AG10803 (cell line): Measurements from ENCODE around the gene KCNQ1.

Experiments used
- DNase-seq: peaks from one replicate; pipeline ENCODE4 v3.0.0; 2010; ENCODE audit warnings: low read depth
- H3K4me3 ChIP-seq: 2 replicates; pipeline ENCODE4 v1.5.1; 2011; ENCODE audit warnings: mild to moderate bottlenecking, low read length, control low read depth
- TF ChIP-seq, protein P1 (sequence below): conservative IDR thresholded peaks from 2 replicates; pipeline ENCODE4 v1.5.1; 2011; ENCODE audit warnings: mild to moderate bottlenecking, low read length, control low read depth, inconsistent platforms

The KCNQ1 gene

DNA sequence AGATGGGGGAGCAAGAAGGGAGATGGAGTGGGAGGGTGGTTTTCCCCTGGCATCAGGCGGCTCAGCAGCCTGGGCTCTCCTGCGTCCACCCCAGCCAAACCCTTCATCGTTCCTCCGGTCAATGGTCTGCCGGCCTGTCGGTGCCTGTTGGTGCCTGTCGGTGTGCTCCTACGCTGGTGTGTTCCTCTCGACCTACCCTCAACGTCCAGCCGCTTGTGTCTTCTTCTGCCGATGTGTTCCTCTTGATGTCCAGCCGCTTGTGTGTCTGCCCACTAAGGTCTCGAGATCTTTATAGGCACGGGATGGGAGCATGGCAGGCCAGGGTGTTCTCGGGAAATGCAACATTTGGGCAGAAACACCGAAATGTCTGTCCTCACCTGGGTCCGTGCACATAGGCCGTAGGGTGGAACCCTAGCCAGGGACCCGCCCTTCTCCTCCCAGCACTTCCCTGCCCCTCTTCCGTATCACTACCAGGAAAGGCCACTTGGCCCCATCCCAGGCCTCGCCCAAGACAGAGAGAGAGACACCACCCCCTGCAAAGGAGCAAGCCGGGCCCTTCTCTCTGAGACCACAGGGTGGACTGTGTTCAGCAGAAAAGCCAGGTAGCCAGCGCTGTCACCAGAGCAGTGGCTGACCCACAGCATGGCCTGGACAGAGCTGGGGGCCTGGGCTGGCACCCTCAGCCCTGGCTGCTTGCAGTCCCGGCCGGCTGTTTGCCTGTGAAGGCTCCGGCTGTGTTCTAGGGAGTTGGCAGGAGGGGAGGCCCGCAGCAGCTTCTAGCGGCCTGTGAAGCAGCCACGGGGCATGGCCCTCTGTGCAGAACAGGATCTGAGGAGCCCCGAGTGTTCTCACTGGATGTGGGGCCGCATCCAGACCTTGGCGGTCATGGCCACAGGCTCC lies 316.6 kb downstream of the KCNQ1 start:
- H3K4me3 ChIP-seq = no peak overlapping the region
- DNase-seq = no peak
- TF ChIP-seq, protein P1, sequence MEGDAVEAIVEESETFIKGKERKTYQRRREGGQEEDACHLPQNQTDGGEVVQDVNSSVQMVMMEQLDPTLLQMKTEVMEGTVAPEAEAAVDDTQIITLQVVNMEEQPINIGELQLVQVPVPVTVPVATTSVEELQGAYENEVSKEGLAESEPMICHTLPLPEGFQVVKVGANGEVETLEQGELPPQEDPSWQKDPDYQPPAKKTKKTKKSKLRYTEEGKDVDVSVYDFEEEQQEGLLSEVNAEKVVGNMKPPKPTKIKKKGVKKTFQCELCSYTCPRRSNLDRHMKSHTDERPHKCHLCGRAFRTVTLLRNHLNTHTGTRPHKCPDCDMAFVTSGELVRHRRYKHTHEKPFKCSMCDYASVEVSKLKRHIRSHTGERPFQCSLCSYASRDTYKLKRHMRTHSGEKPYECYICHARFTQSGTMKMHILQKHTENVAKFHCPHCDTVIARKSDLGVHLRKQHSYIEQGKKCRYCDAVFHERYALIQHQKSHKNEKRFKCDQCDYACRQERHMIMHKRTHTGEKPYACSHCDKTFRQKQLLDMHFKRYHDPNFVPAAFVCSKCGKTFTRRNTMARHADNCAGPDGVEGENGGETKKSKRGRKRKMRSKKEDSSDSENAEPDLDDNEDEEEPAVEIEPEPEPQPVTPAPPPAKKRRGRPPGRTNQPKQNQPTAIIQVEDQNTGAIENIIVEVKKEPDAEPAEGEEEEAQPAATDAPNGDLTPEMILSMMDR = no peak

DNA sequence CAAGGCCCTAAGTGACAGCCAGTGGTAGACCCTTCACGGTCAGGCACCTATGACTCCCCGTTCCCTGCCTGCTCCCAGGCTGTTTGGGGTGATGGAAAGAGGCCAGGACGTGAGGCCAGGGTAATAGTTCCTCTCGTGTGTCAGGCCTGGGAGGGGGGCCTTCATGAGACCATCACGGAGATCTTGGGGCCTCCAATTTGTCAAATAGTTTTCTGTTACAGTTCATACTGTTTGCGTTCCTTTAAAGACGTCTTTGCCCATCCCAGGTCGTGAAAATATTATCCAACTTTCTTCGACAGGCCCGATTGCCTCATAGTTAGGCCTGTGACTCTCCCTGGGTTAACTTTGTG lies 317.2 kb downstream of the KCNQ1 start:
- DNase-seq = no peak
- TF ChIP-seq, protein P1 = no peak
- H3K4me3 ChIP-seq = no peak overlapping the region

DNA sequence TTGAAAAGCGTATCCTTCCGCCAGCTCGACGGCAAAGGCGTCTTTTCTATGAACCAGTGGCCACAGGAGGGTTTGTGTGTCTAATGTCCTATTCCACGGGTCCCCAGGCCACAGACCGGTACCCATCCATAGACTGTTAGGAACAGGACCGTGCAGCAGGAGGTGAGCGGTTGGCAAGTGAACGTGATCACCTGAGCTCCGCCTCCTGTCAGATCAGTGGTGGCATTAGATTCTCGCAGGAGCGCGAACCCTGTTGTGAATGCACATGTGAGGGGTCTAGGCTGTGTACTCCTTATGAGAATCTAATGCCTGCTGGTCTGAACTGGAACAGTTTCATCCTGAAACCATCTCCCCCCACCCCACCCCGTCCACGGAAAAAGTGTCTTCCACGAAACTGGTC lies 317.6 kb downstream of the KCNQ1 start:
- TF ChIP-seq, protein P1 = no peak
- H3K4me3 ChIP-seq = no peak overlapping the region
- no peak for DNase-seq

DNA sequence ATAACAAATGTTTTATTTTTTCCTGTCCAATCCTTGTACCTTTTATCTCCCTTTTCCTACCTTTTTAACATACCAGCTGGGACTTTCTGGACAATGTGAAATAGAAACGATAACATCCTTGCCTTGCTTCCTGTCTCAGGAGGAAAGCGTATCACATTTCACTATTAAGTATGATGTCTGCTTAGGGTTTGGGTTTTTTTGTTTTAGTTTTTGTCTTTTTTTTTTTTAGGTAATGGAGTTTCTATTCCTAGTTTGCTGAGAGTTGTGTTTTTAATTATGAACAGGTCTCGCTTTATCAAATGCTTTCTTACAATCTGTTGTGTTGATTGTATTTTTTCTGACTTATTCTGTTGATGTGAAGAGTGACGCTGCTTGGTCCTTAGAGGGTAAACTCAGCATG lies 319.2 kb downstream of the KCNQ1 start:
- no peak overlapping the region for H3K4me3 ChIP-seq
- no peak for DNase-seq
- TF ChIP-seq, protein P1 = no peak

DNA sequence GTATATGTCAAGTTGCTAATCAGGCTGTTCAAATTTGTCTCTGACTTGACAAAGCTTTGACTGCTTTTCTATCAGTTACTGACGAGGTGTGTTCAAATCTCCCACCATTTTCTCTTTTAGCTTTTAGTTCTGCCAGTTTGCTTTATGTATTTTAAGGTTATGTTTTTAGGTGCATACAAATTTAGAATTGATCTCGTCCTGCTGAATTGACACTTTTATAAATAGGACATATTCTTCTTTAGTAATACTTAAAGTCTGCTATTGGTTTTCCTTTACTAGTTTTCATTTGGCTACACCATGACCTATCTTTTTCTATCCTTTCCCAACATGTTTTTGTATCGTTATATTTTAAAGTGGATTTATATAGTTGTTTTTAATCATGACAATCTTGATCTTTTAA lies 320.7 kb downstream of the KCNQ1 start:
- TF ChIP-seq, protein P1 = no peak
- H3K4me3 ChIP-seq = no peak overlapping the region
- no peak for DNase-seq

DNA sequence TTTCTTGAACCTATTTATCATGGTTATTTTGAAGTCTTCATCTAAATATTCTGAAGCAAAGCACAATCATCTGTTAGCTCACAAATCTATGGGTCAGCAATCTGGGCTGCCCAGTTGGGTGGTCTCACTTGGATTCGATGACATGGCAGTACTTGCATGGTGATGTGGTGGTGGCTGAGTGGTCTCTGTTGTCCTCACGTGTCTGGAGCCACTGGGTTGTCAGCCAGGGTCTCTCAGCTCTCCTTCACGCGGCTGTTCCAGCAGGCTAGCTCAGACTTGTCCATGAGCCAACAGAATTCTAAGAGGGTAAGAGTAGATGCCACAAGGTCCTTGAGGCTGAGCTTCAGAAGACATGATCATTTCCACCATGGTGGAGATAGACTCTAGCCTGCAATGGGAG lies 321.4 kb downstream of the KCNQ1 start:
- no peak overlapping the region for H3K4me3 ChIP-seq
- TF ChIP-seq, protein P1 = no peak
- DNase-seq = no peak

DNA sequence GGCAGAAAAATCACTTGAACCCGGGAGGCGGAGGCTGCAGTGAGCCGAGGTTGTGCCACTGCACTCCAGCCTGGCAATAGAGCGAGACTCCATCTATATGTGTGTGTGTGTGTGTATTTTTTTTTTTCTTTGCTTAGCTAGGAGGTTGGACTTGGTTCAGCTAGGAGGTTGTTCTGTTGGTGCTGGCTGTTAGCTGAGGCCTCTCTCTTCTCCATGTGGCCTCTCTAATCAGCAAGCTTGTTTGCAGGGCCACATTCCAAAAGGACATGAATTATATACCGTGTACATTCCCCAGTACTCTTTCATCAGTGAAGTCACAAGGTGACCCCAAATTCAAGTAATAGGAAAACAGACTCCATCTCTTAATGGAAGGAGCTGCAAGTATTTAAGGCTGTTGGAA lies 322.3 kb downstream of the KCNQ1 start:
- TF ChIP-seq, protein P1 = no peak
- DNase-seq = no peak
- H3K4me3 ChIP-seq = no peak overlapping the region
